Mucosa of descending colon (tissue), 3 donors: ENCODE data around the gene BTBD9. TPM values are rescaled to one million over a fixed set of nuclear protein-coding genes. Genes with fewer than 3 reads are reported as not detected.
A peak's percentile ranks its signal among the peaks of the same experiment; 100 is the strongest.

ENCODE experiments used
- ATAC-seq: fragments of 200-7000 bp; cut with Tn5 transposase; one replicate; pipeline ENCODE4 v1.9.1; 2020; ENCODE audit warnings: mild to moderate bottlenecking, moderate library complexity
- DNase-seq, 3 donors: peaks; one replicate each; pipeline ENCODE4 v3.0.0-alpha.2; 2020
- H3K36me3 ChIP-seq: fragments of 200-600 bp; one replicate; pipeline ENCODE4 v1.8.0; 2021; ENCODE audit warnings: low read depth, mild to moderate bottlenecking
- H3K4me1 ChIP-seq: fragments of 200-600 bp; one replicate; pipeline ENCODE4 v1.8.0; 2021; ENCODE audit warnings: low read depth, mild to moderate bottlenecking
- H3K4me3 ChIP-seq: fragments of 200-600 bp; one replicate; pipeline ENCODE4 v1.8.0; 2021; ENCODE audit warnings: mild to moderate bottlenecking
- H3K9me3 ChIP-seq: fragments of 200-600 bp; one replicate; pipeline ENCODE4 v1.8.0; 2021; ENCODE audit warnings: mild to moderate bottlenecking
- intact Hi-C, 2 donors: fragments of 100-400 bp; cut with DNase I in 1 of 2; cut with micrococcal nuclease in 1 of 2; formaldehyde crosslinking; loops; one replicate each; pipeline versions ENCODE4 v1.11.0 to v1.11.1; 2022; cut with DNase I, micrococcal nuclease
- total RNA-seq, 3 donors: library from RNA; stranded (reverse); fragmentation: NEBNext Ultra II Directional in 2 of 3; extraction: Animal tissue kit (Norgen Biotek cat#: 25700) in 2 of 3; gene quantifications; one replicate each; pipeline versions ENCODE4 v1.2.1 to v1.2.4, GENCODE V29; 2021 to 2023
- TF ChIP-seq, protein P1 (sequence below): fragments of 200-600 bp; IDR thresholded peaks from one replicate; pipeline ENCODE4 v1.8.0; 2022; ENCODE audit warnings: antibody characterized with exemption, mild to moderate bottlenecking
- donor health status: DM: no; HTN: no; CAD: no; lungs with moderate emphysema.
- donor health status: DM: no; HTN: no; CAD: no.
- donor health status: DM: no; HTN: yes; CAD: no.

The BTBD9 gene
- total RNA-seq, 3 donors from 2014 or later, result 22.4 to 38.8 (median 23.9) TPM

DNA sequence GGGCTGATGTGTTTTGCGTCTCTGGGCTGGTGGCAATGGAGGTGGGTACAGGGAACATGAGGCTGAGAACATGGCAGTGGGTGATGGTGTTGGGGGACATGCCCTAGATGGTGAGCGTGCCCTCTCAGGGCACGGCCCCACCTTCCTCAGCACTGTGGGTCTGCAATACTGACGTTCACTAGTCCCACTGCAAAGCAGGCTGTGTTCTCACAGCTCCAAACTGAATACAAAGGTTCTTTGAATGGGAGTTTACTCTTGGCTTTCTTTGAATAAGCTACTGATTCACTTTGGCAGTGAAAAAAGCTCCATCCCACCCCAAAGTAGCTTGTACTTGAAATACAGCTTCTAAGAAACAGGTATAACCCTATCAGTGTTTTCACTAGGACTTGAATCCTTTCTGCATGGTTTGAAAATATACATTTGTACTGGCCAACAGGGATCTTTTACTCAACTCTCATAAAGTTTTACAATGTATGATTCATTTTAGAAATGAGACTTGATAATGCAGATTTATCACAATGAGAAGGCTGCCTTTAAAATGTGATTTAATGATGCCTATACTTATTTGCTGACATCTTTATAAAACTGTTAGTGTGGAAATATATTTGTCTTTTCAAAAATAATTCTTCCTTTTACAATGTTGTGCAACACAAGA is 419.5 kb downstream of the BTBD9 start:
- ATAC-seq, result peak; percentile 72
- no peaks in the 10 kb centered on the region for H3K4me1 ChIP-seq
- TF ChIP-seq, protein P1, sequence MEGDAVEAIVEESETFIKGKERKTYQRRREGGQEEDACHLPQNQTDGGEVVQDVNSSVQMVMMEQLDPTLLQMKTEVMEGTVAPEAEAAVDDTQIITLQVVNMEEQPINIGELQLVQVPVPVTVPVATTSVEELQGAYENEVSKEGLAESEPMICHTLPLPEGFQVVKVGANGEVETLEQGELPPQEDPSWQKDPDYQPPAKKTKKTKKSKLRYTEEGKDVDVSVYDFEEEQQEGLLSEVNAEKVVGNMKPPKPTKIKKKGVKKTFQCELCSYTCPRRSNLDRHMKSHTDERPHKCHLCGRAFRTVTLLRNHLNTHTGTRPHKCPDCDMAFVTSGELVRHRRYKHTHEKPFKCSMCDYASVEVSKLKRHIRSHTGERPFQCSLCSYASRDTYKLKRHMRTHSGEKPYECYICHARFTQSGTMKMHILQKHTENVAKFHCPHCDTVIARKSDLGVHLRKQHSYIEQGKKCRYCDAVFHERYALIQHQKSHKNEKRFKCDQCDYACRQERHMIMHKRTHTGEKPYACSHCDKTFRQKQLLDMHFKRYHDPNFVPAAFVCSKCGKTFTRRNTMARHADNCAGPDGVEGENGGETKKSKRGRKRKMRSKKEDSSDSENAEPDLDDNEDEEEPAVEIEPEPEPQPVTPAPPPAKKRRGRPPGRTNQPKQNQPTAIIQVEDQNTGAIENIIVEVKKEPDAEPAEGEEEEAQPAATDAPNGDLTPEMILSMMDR, result no peak
- intact Hi-C loops, result no loop called here
- no peak overlapping the region for H3K4me3 ChIP-seq
- H3K9me3 ChIP-seq, result no peaks in the 10 kb centered on the region
- H3K36me3 ChIP-seq, result no peaks in the 10 kb centered on the region
- no peak for DNase-seq

DNA sequence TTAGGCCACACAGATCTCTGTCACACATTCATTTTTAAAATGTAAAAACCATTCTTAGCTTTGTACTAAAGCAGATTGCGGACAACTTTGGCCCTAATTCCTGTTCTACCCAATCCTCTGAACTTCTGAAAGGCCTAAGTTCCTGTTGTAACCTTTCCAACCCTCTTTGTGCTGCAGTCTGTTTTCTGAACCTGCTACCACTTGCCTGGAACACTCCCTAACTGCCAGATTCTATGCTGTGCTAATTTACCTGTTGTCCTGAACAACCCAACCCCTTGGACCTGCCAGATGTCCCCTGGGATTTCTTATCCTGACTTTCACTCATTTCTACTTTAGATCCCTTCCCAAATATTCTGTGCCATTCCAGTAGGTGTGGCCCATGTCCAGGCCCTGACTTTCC is 421.5 kb downstream of the BTBD9 start:
- Histone ChIP-seq H3K9me3 (no peaks in the 10 kb centered on the region), H3K36me3 (no peaks in the 10 kb centered on the region), H3K4me3 (no peak overlapping the region), H3K4me1 (no peaks in the 10 kb centered on the region)
- ATAC-seq (peak; percentile 53), DNase-seq (no peak)
- TF ChIP-seq, protein P1, result no peak
- intact Hi-C loops, result no loop called here

DNA sequence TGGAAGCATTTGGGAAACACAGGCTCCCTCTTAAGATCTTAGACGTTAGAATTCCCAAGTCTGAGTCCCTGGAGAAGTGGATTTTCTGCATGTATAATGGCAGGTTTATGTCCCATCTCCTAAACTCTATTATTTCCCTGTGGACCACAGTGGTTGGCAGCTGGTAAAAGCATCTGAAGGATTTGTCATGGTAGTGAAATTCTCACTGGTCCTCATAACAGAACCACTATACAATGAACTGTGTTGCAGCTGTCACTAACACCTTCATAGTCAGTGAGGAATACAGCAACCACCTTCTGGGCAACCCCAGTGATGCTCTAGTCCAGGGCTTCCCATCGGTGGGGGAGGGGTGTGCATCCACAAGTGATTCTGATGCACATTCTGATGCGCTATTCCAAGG is 423.3 kb downstream of the BTBD9 start:
- TF ChIP-seq, protein P1, result no peak
- intact Hi-C loops, result no loop called here
- peaks cover 3% of the 10 kb centered on the region for H3K4me1 ChIP-seq
- DNase-seq (no peak), ATAC-seq (no peak)
- H3K4me3 ChIP-seq, result no peak overlapping the region
- no peaks in the 10 kb centered on the region for H3K36me3 ChIP-seq
- H3K9me3 ChIP-seq, result no peaks in the 10 kb centered on the region

DNA sequence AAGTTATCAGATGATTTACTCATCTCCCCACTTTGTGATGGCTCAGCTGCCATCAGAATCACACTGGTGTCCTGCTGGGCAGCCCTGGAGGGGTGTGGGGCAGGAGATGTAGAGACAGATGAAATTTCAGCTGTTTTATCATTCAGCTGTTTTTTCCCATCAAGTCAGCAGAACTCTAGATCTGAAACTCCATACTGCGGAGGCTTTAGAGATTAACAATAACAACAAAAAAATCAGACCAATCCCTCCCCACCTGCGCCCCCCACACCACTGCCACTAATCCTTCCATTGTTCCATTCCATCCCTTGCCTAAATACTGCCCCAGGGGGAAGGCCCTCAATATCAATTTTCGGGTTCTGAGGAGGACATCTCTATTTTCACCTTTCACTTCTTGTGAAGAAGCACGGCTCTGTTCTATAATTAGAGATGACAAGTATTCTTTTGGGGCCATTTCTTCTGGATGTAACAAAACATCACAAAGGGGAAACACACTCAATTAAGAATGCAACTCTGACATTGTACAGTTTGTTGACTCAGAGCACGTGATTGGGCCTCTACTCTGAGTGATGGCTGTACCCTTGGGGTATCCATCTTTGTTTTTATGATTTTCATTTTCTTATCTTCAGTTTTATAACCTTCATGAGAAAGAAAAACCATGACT is 423.9 kb downstream of the BTBD9 start:
- Histone ChIP-seq H3K36me3 (no peaks in the 10 kb centered on the region), H3K4me3 (no peak overlapping the region), H3K9me3 (no peaks in the 10 kb centered on the region), H3K4me1 (peaks cover 3% of the 10 kb centered on the region)
- intact Hi-C loops, result no loop called here
- TF ChIP-seq, protein P1, result no peak
- DNase-seq, result no peak
- no peak for ATAC-seq

DNA sequence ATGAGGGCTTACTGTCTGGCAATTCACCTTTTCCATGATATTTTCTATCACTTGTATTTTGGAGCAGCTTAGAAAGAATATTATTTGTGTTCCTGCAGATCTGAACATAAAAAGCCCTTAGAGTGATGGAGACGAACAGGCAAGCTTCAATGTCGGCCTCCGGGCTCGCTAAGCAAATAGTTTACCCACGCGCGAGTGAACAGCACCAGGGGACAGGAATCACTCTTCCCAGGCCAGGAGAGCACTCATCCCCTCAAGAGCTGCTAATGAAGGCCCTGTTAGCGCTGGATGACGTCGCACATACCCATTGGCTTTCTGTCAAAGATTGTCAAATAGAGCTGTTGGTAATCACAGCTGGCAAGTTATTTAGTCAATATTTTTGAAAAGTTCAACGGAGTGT is 424.5 kb downstream of the BTBD9 start:
- Histone ChIP-seq H3K9me3 (no peaks in the 10 kb centered on the region), H3K36me3 (no peaks in the 10 kb centered on the region), H3K4me1 (peaks cover 3% of the 10 kb centered on the region), H3K4me3 (no peak overlapping the region)
- ATAC-seq (no peak), DNase-seq (no peak)
- TF ChIP-seq, protein P1, result no peak
- intact Hi-C loops, result no loop called here
